Gastrocnemius medialis (tissue), 4 donors: ENCODE data around the gene C17orf100.

Experiments used
- POLR2A ChIP-seq, 2 donors: fragments of 450-650 bp; IDR thresholded peaks; one replicate each; pipeline ENCODE4 v1.6.1; 2017; ENCODE audit warnings: antibody characterized with exemption in 2 of 2, mild to moderate bottlenecking in 2 of 2, moderate library complexity in 2 of 2
- TF ChIP-seq, protein P1 (sequence below), 5 experiments: fragments of 450-650 bp in 3 of 5; fragments of 200-600 bp in 2 of 5; sonication (generic) in 2 of 5; IDR thresholded peaks in 4 of 5; conservative IDR thresholded peaks in 1 of 5; 1 replicate in 4 of 5; 2 replicates in 1 of 5; pipeline ENCODE4 v1.5.1; 2016 to 2019; ENCODE audit warnings: antibody characterized with exemption in 5 of 5, mild to moderate bottlenecking in 3 of 5, moderate library complexity in 3 of 5

DNA sequence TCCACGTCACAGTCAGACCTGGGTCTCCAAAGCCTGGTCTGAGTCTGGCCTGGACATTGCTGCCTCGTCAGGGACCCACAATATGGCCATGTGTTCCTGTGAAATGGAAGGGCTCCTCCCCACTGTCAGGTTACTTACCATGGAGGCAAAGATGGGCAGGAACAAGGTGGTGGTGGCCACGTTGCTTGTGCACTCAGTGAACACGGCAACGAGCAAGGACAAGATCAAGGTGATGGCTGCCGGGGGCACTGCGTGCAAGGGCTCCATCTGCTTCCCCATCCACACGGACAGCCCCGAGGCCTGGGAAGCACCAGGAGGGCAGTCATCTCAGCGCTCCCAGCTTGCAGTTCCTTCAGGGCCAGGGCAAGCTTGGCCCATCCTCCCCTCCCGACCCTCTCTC, 39.1 kb downstream of the C17orf100 start:
- TF ChIP-seq POLR2A (IDR thresholded peaks at IDR 0.05), result no peak
- TF ChIP-seq, protein P1, sequence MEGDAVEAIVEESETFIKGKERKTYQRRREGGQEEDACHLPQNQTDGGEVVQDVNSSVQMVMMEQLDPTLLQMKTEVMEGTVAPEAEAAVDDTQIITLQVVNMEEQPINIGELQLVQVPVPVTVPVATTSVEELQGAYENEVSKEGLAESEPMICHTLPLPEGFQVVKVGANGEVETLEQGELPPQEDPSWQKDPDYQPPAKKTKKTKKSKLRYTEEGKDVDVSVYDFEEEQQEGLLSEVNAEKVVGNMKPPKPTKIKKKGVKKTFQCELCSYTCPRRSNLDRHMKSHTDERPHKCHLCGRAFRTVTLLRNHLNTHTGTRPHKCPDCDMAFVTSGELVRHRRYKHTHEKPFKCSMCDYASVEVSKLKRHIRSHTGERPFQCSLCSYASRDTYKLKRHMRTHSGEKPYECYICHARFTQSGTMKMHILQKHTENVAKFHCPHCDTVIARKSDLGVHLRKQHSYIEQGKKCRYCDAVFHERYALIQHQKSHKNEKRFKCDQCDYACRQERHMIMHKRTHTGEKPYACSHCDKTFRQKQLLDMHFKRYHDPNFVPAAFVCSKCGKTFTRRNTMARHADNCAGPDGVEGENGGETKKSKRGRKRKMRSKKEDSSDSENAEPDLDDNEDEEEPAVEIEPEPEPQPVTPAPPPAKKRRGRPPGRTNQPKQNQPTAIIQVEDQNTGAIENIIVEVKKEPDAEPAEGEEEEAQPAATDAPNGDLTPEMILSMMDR (IDR thresholded peaks at IDR 0.05 in 4 of 5, conservative IDR thresholded peaks at IDR 0.05 in 1 of 5), result no peak
